Neuron (in vitro differentiated cells): ENCODE results near the gene CNTNAP2.
"Not testable (repeated sequence)": the region's sequence is repeated elsewhere in the genome, so short reads cannot be mapped to it uniquely, and the experiment has no call there.

Experiments
- H2AFZ ChIP-seq: one replicate; pipeline ENCODE4 v1.6.1; 2013; ENCODE audit warnings: low read depth, mild to moderate bottlenecking, inconsistent platforms, low read length, moderate library complexity
- H3K27me3 ChIP-seq: one replicate; pipeline ENCODE4 v1.6.1; 2013; ENCODE audit warnings: low read length; ENCODE audit not compliant: insufficient read depth
- H3K36me3 ChIP-seq: one replicate; pipeline ENCODE4 v1.6.1; 2013; ENCODE audit warnings: low read length; ENCODE audit not compliant: insufficient read depth
- H3K4me1 ChIP-seq: one replicate; pipeline ENCODE4 v1.6.1; 2013; ENCODE audit warnings: low read length; ENCODE audit not compliant: insufficient read depth
- H3K4me3 ChIP-seq: 2 replicates; pipeline ENCODE4 v1.5.1; 2013; ENCODE audit warnings: mild to moderate bottlenecking, low read length, moderate library complexity
- H3K9me3 ChIP-seq: one replicate; pipeline ENCODE4 v1.6.1; 2013; ENCODE audit warnings: low read length

The CNTNAP2 gene

DNA sequence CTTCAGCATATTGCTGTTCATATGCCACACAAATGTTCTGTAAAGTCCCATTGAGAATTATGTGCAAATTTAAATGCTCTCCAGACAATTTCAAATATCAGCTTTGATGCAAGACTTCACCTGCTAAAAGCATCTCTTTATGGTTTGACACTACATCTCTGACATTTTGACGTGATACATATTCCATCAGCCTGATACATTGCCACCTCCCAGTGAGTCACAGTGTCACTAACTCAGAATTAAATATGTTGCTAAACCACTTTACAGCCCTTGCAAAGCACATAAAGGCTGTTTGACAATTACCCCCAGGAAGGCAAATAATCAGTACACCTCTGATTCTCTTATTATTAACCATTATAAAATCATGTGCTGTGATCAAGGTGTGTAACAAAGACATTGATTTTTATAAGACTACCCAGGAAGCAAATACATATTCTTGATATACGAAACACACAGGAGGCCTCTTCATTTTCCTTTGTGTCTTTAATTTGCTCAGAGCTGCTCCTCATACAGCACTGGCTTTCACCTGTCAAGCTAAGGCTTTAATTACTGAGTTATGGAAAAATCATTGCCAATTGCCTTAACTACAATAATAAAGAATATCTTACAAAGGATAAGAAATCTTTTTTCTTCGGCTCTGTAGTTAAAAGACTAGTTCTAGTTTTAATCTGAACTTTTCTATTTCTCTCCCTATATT, 1926.5 kb downstream of the CNTNAP2 start:
- no peaks in the 10 kb centered on the region for H3K27me3 ChIP-seq
- no peaks in the 10 kb centered on the region for H3K4me1 ChIP-seq
- H3K9me3 ChIP-seq = no peaks in the 10 kb centered on the region
- no peaks in the 10 kb centered on the region for H3K36me3 ChIP-seq
- H2AFZ ChIP-seq = no peak overlapping the region
- no peak overlapping the region for H3K4me3 ChIP-seq

DNA sequence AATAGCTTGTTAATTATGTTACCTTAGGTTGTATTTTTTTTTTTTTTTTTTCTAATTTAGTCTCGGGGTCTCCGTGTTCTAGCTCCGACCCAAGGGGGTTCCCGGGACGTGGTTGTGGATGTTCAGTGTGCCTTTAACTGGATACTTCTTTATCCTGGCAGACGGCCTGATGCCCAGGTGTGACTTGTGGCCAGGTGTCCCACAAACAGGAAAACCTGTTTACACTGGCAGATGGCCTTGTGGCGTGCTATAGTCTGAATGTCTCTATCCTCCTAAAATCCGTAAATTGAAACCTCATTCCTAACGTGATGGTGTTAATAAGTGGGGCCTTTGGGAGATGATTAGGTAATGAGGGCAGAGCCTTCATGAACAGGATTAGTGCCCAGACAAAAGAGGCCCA, 1927.6 kb downstream of the CNTNAP2 start:
- Histone ChIP-seq H3K9me3 (no peaks in the 10 kb centered on the region), H3K36me3 (no peaks in the 10 kb centered on the region), H2AFZ (no peak overlapping the region), H3K4me3 (no peak overlapping the region), H3K4me1 (no peaks in the 10 kb centered on the region), H3K27me3 (no peaks in the 10 kb centered on the region)

DNA sequence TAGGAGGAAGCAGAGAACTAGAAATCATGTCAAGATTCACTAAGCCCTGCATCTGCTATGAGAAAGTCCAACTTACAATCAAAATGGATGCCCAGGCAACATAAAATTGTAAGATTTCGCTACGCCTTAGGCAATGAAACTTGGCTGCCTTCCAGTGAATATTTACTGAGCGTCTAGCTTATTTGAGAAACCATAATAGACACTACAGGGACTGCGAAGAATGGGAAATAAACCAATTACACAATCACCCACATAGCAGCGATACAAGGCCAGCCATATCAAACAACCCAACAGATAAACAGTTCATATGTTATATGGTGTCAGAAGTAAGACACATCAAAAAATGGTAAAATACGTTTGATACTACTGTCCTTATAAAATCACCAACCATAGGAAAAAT, 1928.9 kb downstream of the CNTNAP2 start:
- H2AFZ ChIP-seq = no peak overlapping the region
- no peaks in the 10 kb centered on the region for H3K4me1 ChIP-seq
- H3K36me3 ChIP-seq = no peaks in the 10 kb centered on the region
- no peaks in the 10 kb centered on the region for H3K27me3 ChIP-seq
- H3K9me3 ChIP-seq = no peaks in the 10 kb centered on the region
- no peak overlapping the region for H3K4me3 ChIP-seq

DNA sequence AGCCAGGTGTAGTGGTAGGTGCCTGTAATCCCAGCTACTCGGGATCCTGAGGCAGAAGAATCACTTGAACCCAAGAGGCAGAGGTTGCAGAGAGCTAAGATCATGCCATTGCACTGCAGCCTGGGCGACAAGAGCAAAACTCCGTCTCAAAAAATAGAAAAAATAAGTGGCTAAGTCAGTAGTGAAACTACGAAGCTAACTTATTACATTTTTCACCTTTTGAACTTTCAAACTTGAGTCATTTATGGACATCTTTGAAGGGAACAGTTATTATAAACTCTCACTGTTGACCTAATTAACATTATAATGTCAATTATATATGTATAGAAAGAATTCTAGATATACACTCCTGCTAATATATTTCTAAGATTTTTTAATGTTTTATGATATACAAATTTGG, 1932.5 kb downstream of the CNTNAP2 start:
- no peaks in the 10 kb centered on the region for H3K4me1 ChIP-seq
- no peak overlapping the region for H2AFZ ChIP-seq
- H3K27me3 ChIP-seq = no peaks in the 10 kb centered on the region
- no peaks in the 10 kb centered on the region for H3K36me3 ChIP-seq
- H3K9me3 ChIP-seq = no peaks in the 10 kb centered on the region
- no peak overlapping the region for H3K4me3 ChIP-seq

DNA sequence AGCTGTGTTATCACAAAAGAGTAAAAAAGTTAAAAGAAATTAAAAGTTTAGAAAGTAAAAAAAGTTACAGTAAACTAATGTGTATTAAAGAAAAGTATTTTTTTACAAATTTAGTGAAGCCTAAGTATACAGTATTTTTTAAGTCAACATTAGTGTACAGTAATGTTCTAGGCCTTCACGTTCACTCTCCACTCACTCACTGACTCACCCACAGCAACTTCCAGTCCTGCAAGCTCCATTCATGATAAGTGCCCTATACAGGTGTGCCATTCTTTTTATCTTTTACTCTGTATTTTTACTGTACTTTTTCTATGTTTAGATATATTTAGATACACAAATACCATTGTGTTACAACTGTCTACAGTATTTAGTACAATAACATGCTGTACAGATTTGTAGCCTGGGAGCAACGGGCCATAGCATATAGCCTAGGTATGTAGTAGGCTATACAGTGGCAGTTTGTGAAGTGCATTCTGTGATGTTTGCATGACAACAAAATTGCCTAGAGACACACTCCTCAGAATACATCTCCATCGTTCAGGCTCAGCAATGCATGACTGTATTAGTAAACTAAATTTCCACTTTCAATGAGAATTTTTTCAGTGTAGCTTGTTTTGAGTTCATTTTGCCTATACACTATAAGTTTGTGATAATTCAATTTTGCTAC, 1934.0 kb downstream of the CNTNAP2 start:
- no peaks in the 10 kb centered on the region for H3K9me3 ChIP-seq
- no peaks in the 10 kb centered on the region for H3K4me1 ChIP-seq
- H3K27me3 ChIP-seq = no peaks in the 10 kb centered on the region
- no peaks in the 10 kb centered on the region for H3K36me3 ChIP-seq
- no peak overlapping the region for H3K4me3 ChIP-seq
- H2AFZ ChIP-seq = no peak overlapping the region

DNA sequence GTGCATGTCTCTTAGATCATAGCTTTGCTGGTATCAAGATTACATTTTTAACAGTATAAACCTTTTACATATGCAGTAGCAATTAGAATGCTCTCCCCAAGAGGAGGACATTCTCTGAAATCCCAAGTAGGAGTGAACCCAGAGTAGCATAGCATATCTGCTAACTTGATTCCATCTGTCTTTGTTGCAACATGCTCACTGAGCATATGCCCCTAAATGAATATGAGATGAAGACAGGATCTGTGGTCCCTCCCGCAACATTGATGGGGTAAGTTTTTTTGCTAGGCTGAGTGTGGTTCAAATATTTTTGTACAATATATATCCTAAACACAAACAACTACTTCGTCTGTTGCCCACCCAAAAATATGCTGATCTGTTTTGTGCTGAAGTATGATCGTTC, 1939.8 kb downstream of the CNTNAP2 start:
- Histone ChIP-seq H3K9me3 (no peaks in the 10 kb centered on the region), H3K27me3 (no peaks in the 10 kb centered on the region), H2AFZ (no peak overlapping the region), H3K36me3 (no peaks in the 10 kb centered on the region), H3K4me1 (no peaks in the 10 kb centered on the region), H3K4me3 (no peak overlapping the region)

DNA sequence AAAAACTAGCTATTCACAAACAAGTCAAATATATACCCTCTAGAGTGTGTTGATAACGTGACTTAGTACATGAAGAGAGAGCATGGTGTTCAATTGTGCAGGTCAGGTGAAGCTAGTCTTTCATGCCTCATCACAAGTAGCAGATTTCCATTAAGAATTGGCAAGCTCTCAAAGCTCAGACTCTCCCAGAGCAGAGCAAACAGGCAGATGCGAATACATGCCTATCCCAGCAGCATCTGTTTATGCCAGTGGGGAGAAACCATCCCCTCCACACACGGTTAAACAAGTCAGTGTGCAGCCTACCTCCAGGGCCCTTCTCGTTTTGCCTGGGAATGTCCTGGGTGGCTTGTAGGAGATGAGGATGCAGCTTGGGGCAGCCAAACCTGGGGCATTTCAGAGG, 1941.5 kb downstream of the CNTNAP2 start:
- Histone ChIP-seq H2AFZ (no peak overlapping the region), H3K4me3 (no peak overlapping the region), H3K36me3 (no peaks in the 10 kb centered on the region), H3K27me3 (no peaks in the 10 kb centered on the region), H3K9me3 (no peaks in the 10 kb centered on the region), H3K4me1 (no peaks in the 10 kb centered on the region)

DNA sequence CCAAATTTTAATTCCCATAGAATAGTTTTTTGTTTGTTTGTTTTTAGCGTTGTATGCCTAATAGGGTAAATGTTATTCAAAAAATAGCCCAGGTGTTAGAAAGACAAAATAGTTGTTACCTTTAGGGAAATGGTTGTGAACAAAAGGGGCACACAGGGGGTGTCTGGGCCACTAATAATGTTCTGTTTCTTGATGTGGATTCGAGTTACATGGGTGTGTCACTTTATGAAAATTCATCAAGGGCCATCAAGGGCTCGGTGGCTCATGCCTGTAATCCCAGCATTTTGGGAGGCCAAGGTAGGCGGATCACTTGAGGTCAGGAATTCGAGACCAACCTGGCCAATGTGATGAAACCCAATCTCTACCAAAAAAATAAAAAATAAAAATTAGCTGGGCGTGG, 1942.2 kb downstream of the CNTNAP2 start:
- H3K36me3 ChIP-seq = no peaks in the 10 kb centered on the region
- no peaks in the 10 kb centered on the region for H3K4me1 ChIP-seq
- H3K9me3 ChIP-seq = no peaks in the 10 kb centered on the region
- no peak overlapping the region for H3K4me3 ChIP-seq
- no peaks in the 10 kb centered on the region for H3K27me3 ChIP-seq
- no peak overlapping the region for H2AFZ ChIP-seq

DNA sequence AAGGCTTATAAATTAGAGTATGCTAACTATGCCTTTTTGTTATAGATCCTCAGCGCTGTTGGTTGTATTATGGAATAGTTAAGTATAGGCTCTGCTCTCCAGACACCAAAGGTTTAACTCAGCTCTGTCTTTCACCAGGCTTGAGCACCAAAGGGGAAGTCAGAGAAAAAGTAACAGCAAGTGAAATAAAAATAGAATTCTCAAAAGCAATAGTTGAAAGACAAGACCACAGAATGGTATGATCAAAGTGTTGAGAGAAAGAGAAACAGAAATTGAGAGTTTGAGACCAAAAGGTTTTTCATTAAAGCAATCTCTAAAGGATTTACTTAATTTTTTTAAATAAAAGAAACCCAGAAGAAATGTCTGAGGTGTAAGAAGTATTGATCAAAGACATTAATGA, 1944.1 kb downstream of the CNTNAP2 start:
- no peaks in the 10 kb centered on the region for H3K9me3 ChIP-seq
- no peak overlapping the region for H3K4me3 ChIP-seq
- H3K27me3 ChIP-seq = no peaks in the 10 kb centered on the region
- no peaks in the 10 kb centered on the region for H3K4me1 ChIP-seq
- no peaks in the 10 kb centered on the region for H3K36me3 ChIP-seq
- no peak overlapping the region for H2AFZ ChIP-seq

DNA sequence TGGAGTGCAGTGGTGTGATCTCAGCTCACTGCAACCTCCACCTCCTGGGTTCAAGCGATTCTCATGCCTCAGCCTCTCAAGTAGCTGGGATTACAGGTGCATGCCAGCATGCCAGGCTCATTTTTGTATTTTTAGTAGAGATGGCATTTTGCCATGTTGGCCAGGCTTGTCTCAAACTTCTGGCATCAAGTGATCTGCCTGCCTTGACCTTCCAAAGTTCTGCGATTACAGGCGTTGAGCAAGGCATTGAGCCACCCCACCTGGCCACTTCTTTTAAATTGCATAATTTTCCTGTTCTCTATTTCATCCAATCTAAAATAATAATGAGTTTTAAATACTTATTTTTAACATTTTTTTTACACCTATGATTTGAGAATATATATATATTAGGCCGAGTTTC, 1961.5 kb downstream of the CNTNAP2 start:
- not testable (repeated sequence) for H3K4me3 ChIP-seq, H3K4me1 ChIP-seq, H2AFZ ChIP-seq, H3K27me3 ChIP-seq, H3K9me3 ChIP-seq, H3K36me3 ChIP-seq

DNA sequence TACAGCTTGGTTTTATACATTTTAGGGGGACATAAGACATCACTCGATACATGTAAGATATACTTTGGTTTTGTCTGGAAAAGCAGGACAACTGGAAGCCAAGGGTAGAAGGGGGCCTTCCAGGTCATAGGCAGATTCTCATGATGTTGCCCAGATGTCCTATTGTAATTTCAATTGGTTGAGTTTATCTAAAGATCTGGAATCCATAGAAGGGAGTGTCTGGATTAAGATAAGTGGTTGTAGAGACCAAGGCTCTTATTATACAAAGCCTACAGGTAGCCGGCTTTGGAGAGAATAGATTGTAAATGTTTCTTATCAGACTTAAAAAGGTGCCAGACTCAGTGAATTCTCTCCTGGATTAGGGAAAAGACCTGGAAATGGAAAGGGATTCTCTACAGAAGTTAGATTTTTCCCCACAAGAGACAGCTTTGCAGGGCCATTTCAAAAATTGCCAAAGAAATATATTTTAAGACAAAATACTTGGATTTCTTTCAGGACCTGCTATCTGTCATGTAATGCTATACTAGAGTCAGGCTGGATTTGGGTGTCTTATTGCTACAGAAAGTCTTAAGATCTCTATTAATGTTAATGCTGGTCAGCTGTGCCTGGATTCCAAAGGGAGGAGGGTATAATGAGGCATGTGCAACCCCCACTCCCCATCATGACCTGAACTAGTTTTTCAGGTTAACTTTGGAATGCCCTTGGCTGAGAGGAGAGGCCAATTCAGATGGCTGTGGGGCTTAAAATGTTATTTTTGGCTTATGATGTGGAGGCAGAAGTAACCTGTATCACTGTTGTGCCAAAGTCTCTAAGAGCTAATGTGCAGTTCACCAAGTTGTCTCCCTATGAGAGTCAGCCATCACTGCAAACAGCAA, 1962.8 kb downstream of the CNTNAP2 start:
- Histone ChIP-seq H3K9me3 (no peaks in the 10 kb centered on the region), H3K36me3 (no peaks in the 10 kb centered on the region), H3K4me3 (no peak overlapping the region)

DNA sequence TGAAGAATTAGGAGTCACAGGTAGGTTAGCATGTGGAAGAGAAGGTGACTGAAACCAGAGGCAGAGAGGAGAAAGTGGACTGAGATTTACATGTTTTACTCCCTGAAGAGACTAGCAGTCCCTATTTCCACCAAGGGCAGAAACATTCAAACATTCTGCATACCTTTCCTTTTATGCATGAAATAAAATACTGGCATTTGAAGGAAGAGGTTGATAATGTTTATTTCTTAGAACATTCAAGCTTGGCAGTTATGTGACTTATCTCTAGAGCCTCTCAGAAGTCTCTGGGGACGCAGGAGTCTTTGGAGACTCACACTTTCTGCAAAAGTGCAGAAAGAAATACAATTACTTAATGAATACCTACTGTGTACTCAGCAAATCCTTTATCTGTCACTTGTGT, 1966.8 kb downstream of the CNTNAP2 start:
- no peaks in the 10 kb centered on the region for H3K4me1 ChIP-seq
- no peak overlapping the region for H2AFZ ChIP-seq
- H3K4me3 ChIP-seq = no peak overlapping the region
- no peaks in the 10 kb centered on the region for H3K36me3 ChIP-seq
- H3K27me3 ChIP-seq = no peaks in the 10 kb centered on the region
- no peaks in the 10 kb centered on the region for H3K9me3 ChIP-seq

More for the DNA sequence above, 1962.8 kb downstream of the CNTNAP2 start:
- H3K4me1 ChIP-seq = no peaks in the 10 kb centered on the region
- no peak overlapping the region for H2AFZ ChIP-seq
- no peaks in the 10 kb centered on the region for H3K27me3 ChIP-seq

DNA sequence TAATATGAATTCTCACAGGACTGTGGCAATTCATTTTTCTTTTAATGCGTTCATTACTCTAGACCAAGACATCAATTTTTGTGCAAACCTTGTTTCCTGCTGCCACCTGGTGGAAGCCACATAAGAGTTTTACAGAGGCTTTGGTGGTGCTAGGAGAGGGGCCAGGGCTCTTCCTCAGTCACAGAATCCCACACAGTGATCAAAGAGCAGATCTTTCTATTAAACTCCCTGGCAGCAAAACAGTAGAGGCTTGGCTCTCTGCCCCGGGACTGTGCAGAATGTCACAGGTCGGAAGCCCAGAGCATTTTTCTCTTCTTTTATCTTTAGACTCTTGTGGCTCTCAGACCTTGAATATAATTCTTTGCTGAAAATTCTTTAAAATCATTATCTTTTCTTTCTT, 1967.5 kb downstream of the CNTNAP2 start:
- Histone ChIP-seq H3K27me3 (no peaks in the 10 kb centered on the region), H3K4me1 (no peaks in the 10 kb centered on the region), H2AFZ (no peak overlapping the region), H3K36me3 (no peaks in the 10 kb centered on the region), H3K4me3 (no peak overlapping the region), H3K9me3 (no peaks in the 10 kb centered on the region)
